ENCODE results near the gene LSAMP. TPM values are rescaled to one million over a fixed set of nuclear protein-coding genes. Genes with fewer than 3 reads are reported as not detected.

The LSAMP gene
- total RNA-seq, 2 experiments from 2014 or later, result not detected

GRCh38 chr3:115922681-115923347 lies 522.5 kb downstream of the LSAMP start:
- ATAC-seq (no peak), DNase-seq (no peak)
- Mint-ChIP-seq H3K27me3 (peaks cover 8% of the 10 kb centered on the region), H3K9me3 (peaks cover 6% of the 10 kb centered on the region), H3K36me3 (ENCODE audit: low read depth) (no peaks in the 10 kb centered on the region), H3K4me1 (ENCODE audit: low read depth) (no peaks in the 10 kb centered on the region), H3K27ac (no peak overlapping the region), H3K4me3 (no peak overlapping the region)
- intact Hi-C loops (cut with micrococcal nuclease), result no loop called here
- TF ChIP-seq, protein P1, sequence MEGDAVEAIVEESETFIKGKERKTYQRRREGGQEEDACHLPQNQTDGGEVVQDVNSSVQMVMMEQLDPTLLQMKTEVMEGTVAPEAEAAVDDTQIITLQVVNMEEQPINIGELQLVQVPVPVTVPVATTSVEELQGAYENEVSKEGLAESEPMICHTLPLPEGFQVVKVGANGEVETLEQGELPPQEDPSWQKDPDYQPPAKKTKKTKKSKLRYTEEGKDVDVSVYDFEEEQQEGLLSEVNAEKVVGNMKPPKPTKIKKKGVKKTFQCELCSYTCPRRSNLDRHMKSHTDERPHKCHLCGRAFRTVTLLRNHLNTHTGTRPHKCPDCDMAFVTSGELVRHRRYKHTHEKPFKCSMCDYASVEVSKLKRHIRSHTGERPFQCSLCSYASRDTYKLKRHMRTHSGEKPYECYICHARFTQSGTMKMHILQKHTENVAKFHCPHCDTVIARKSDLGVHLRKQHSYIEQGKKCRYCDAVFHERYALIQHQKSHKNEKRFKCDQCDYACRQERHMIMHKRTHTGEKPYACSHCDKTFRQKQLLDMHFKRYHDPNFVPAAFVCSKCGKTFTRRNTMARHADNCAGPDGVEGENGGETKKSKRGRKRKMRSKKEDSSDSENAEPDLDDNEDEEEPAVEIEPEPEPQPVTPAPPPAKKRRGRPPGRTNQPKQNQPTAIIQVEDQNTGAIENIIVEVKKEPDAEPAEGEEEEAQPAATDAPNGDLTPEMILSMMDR (IDR thresholded peaks at IDR 0.05), result peak; percentile 15
- CTCF ChIA-PET, result no interaction called here
- POLR2A ChIA-PET, result no interaction called here

- Mint-ChIP-seq H3K9me3 (peaks cover 6% of the 10 kb centered on the region), H3K27me3 (peaks cover 6% of the 10 kb centered on the region), H3K27ac (no peak overlapping the region), H3K4me3 (no peak overlapping the region), H3K36me3 (ENCODE audit: low read depth) (no peaks in the 10 kb centered on the region), H3K4me1 (ENCODE audit: low read depth) (no peaks in the 10 kb centered on the region)
- ATAC-seq, result no peak
- intact Hi-C loops (cut with micrococcal nuclease), result no loop called here
- ChIA-PET CTCF (no interaction called here), POLR2A (no interaction called here)
- DNase-seq, result no peak
- TF ChIP-seq, protein P1 (IDR thresholded peaks at IDR 0.05), result no peak
Measured at GRCh38 chr3:115921711-115922110, 523.6 kb downstream of the LSAMP start.

DNA sequence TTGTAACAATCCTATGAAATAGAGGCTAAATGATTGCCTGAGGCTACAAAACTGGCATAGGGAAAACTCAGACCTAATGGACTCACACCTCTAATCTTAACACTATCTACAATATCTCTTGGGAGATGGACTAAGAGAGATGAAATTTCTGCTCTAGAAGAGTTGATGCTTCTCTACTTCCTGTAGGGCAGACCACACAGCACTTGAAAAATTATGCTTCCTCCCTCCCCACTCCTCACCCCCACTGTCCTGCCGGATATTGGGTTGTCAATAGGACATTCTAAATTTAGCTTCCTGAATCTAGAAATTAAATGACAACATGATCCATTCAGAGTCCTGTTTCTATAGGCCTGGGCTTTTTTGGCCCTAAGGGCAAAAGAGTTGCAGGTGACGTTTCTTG lies 526.4 kb downstream of the LSAMP start:
- Mint-ChIP-seq H3K36me3 (ENCODE audit: low read depth) (no peaks in the 10 kb centered on the region), H3K27me3 (peaks cover 1% of the 10 kb centered on the region), H3K4me1 (ENCODE audit: low read depth) (no peaks in the 10 kb centered on the region), H3K27ac (no peak overlapping the region), H3K9me3 (peaks cover 6% of the 10 kb centered on the region), H3K4me3 (no peak overlapping the region)
- intact Hi-C loops (cut with micrococcal nuclease), result no loop called here
- DNase-seq (no peak), ATAC-seq (no peak)
- ChIA-PET CTCF (no interaction called here), POLR2A (no interaction called here)
- TF ChIP-seq, protein P1 (IDR thresholded peaks at IDR 0.05), result no peak

GRCh38 chr3:115916866-115917265 lies 528.4 kb downstream of the LSAMP start:
- H3K4me1 Mint-ChIP-seq (ENCODE audit: low read depth), result no peaks in the 10 kb centered on the region
- peaks cover 3% of the 10 kb centered on the region for H3K27me3 Mint-ChIP-seq
- CTCF ChIA-PET, result interaction anchor here (1.0 kb wide), 1 partner anchor 20 kb away, joined by 3 read pairs; no protein-coding TSS in a partner anchor
- no peak for ATAC-seq
- H3K36me3 Mint-ChIP-seq (ENCODE audit: low read depth), result no peaks in the 10 kb centered on the region
- H3K4me3 Mint-ChIP-seq, result no peak overlapping the region
- TF ChIP-seq, protein P1 (IDR thresholded peaks at IDR 0.05), result no peak
- H3K9me3 Mint-ChIP-seq, result peaks cover 3% of the 10 kb centered on the region
- intact Hi-C loops (cut with micrococcal nuclease), result no loop called here
- DNase-seq, result no peak
- POLR2A ChIA-PET, result no interaction called here
- H3K27ac Mint-ChIP-seq, result no peak overlapping the region

DNA sequence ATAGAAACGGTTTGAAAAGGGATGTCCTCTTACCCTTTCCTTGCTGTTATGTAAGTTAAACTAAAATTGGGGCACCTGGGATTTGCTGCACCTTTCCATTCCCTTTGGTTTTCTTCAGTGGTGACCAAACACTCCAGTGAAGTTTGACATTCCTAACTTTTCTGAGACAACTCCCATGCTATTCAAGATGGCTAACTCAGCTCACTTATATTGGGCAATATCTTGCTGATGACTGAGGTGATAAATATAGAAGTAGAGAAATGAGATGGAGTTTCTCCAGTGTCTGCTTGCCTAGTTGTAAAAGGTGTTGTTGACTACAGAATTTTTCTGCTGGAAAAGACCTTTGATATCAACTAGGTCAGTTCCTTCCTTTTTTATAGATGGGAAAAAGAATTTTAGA lies 530.2 kb downstream of the LSAMP start:
- no peaks in the 10 kb centered on the region for H3K9me3 Mint-ChIP-seq
- ATAC-seq, result no peak
- H3K4me3 Mint-ChIP-seq, result no peak overlapping the region
- TF ChIP-seq, protein P1 (IDR thresholded peaks at IDR 0.05), result no peak
- no peaks in the 10 kb centered on the region for H3K4me1 Mint-ChIP-seq (ENCODE audit: low read depth)
- intact Hi-C loops (cut with micrococcal nuclease), result no loop called here
- no peak for DNase-seq
- no peak overlapping the region for H3K27ac Mint-ChIP-seq
- POLR2A ChIA-PET, result no interaction called here
- CTCF ChIA-PET, result no interaction called here
- H3K27me3 Mint-ChIP-seq, result peaks cover 1% of the 10 kb centered on the region
- H3K36me3 Mint-ChIP-seq (ENCODE audit: low read depth), result no peaks in the 10 kb centered on the region

All from activated CD8-positive, alpha-beta T cell treated with anti-CD3 and anti-CD28 coated beads for 36 hours (primary cell).